Tibial nerve (tissue), 4 donors: Measurements from ENCODE around the gene LHX3. TPM values are rescaled to one million over a fixed set of nuclear protein-coding genes. Genes with fewer than 3 reads are reported as not detected.
"Not testable (repeated sequence)": the region's sequence is repeated elsewhere in the genome, so short reads cannot be mapped to it uniquely, and the experiment has no call there.

ENCODE experiments used
- DNase-seq, 2 donors: peaks; one replicate each; pipeline ENCODE4 v3.0.0-alpha.2; 2019; ENCODE audit warnings: low spot score in 2 of 2
- H3K27ac ChIP-seq, 4 donors: fragments of 200-600 bp; sonication (generic) in 3 of 4; one replicate each; pipeline ENCODE4 v1.5.1; 2017 to 2019; ENCODE audit warnings: mild to moderate bottlenecking in 1 of 4
- H3K27me3 ChIP-seq, 2 donors: fragments of 200-600 bp; sonication (generic) in 1 of 2; one replicate each; pipeline versions ENCODE4 v1.5.1 to v1.6.0; 2017 to 2019
- H3K36me3 ChIP-seq, 3 donors: fragments of 200-600 bp; sonication (generic); one replicate each; pipeline ENCODE4 v1.5.1; 2018 to 2019
- H3K4me1 ChIP-seq, 4 donors: fragments of 200-600 bp; sonication (generic) in 3 of 4; one replicate each; pipeline ENCODE4 v1.5.1; 2017 to 2019
- H3K4me3 ChIP-seq, 4 donors: fragments of 200-600 bp; sonication (generic) in 3 of 4; one replicate each; pipeline ENCODE4 v1.5.1; 2017 to 2019; ENCODE audit warnings: mild to moderate bottlenecking in 1 of 4, moderate library complexity in 1 of 4
- H3K9me3 ChIP-seq, 4 donors: fragments of 200-600 bp; sonication (generic) in 3 of 4; one replicate each; pipeline ENCODE4 v1.5.1; 2017 to 2019
- CTCF ChIP-seq, 5 experiments: fragments of 200-600 bp in 3 of 5; fragments of 450-650 bp in 2 of 5; sonication (generic) in 3 of 5; IDR thresholded peaks; one replicate each; pipeline ENCODE4 v1.5.1; 2016 to 2019; ENCODE audit warnings: antibody characterized with exemption in 5 of 5, mild to moderate bottlenecking in 3 of 5, moderate library complexity in 2 of 5
- EP300 ChIP-seq, 2 donors: sonication (generic); formaldehyde crosslinking; IDR thresholded peaks; one replicate each; pipeline ENCODE4 v1.6.1; 2017; ENCODE audit warnings: antibody characterized with exemption in 2 of 2, mild to moderate bottlenecking in 1 of 2
- POLR2A ChIP-seq, 2 donors: fragments of 450-650 bp; IDR thresholded peaks; one replicate each; pipeline ENCODE4 v1.6.1; 2017; ENCODE audit warnings: antibody characterized with exemption in 2 of 2, mild to moderate bottlenecking in 2 of 2, moderate library complexity in 2 of 2
- WGBS, 2 donors: methylation state at CpG; one replicate each; pipeline ENCODE4 v1.1.5; 2018; 5-methylcytosine and 5-hydroxymethylcytosine counted together
- total RNA-seq, 4 donors: library from RNA; depleted of rRNA; stranded (reverse); fragments of >200 nt; gene quantifications; one replicate each; pipeline ENCODE4 v1.1.0, GENCODE V29; 2016

Gene LHX3
- total RNA-seq, 4 donors from 2014 or later, result not detected

DNA sequence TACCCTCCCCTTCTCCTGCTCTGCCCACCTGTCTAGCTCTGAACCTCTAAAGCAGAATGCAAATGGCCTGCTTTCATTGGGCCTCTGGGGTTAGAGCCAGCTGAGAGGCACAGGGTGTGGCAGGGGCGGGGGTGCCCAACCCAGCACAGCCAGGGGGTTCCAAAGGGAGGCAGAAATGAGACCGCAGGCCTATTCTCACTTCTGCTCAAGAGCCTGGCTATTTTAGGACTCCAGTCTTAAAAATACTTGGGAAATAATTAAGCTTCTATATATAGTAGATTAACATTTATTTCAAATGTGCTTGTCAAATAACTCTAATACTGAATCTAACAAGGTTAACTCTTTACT, 35.0 kb upstream of the LHX3 start:
- H3K4me1 ChIP-seq, result peaks cover 0 to 35% (median 22%) of the 10 kb centered on the region in 4 donors
- TF ChIP-seq POLR2A (IDR thresholded peaks at IDR 0.05) (no peak), CTCF (IDR thresholded peaks at IDR 0.05) (no peak), EP300 (IDR thresholded peaks at IDR 0.05) (no peak)
- no peaks in the 10 kb centered on the region for H3K27me3 ChIP-seq
- 51 to 67% methylated on average over 2 of the region's 2 CpGs for WGBS, 2 donors
- DNase-seq, result no peak
- H3K4me3 ChIP-seq, result no peak overlapping the region
- H3K9me3 ChIP-seq, result no peaks in the 10 kb centered on the region
- H3K36me3 ChIP-seq, result peaks cover 0 to 24% (median 0%) of the 10 kb centered on the region in 3 donors
- H3K27ac ChIP-seq, result no peak overlapping the region

DNA sequence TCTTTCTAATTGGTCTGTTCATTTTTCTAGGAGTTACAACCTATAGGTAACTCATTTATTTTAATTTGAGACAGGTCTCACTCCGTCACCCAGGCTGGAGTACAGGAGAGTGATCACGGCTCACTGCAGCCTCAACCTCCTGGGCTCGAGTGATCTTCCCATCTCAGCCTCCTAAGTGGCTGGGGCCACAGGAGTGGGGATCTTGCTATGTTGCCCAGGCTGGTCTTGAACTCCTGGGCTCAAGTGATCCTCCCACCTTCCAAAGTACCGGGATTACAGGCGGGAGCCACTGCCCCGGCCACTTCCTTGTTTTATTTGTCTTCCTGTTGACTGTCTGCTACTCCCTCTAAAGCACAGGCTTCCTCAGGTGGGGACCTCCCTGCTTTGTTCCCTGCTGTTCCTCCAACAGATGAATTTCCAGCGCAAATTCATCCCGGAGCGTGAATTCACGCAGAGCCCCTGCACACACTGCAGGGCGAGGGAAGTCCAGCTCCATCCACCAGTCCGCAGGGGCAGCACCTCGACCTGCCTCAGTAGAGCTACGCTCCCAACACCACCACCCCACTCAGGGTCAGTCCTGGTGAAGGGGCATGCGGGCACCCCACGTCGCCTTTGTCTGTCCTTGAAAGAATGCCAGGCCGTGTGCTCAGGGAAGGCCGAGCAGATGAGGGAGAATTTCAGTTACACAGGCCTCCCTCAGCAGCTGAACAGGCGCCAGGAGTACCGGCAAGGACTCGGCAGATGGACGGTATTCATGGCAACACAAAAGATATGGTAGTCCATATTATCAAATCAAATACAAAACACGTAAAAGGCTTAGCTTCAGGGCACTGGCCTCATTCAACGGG, 34.4 kb upstream of the LHX3 start:
- Histone ChIP-seq H3K4me1 (peaks cover 0 to 29% (median 16%) of the 10 kb centered on the region in 4 donors), H3K4me3 (no peak overlapping the region), H3K9me3 (no peaks in the 10 kb centered on the region), H3K27me3 (no peaks in the 10 kb centered on the region), H3K36me3 (peaks cover 0 to 30% (median 0%) of the 10 kb centered on the region in 3 donors), H3K27ac (no peak overlapping the region)
- 80 to 83% methylated on average over 19 to 25 of the region's 25 CpGs for WGBS, 2 donors
- TF ChIP-seq POLR2A (IDR thresholded peaks at IDR 0.05), result no peak
- TF ChIP-seq EP300 (IDR thresholded peaks at IDR 0.05), result no peak
- no peak for TF ChIP-seq CTCF (IDR thresholded peaks at IDR 0.05)
- DNase-seq, result no peak

- H3K4me3 ChIP-seq, result no peak overlapping the region
- 64 to 73% methylated on average over 12 of the region's 12 CpGs for WGBS, 2 donors
- TF ChIP-seq POLR2A (IDR thresholded peaks at IDR 0.05), result no peak
- TF ChIP-seq EP300 (IDR thresholded peaks at IDR 0.05), result no peak
- TF ChIP-seq CTCF (IDR thresholded peaks at IDR 0.05), result no peak
- H3K27me3 ChIP-seq, result no peaks in the 10 kb centered on the region
- DNase-seq, result no peak
- H3K4me1 ChIP-seq, result peaks cover 0 to 18% (median 8%) of the 10 kb centered on the region in 4 donors
- H3K9me3 ChIP-seq, result no peaks in the 10 kb centered on the region
- H3K27ac ChIP-seq, result no peak overlapping the region
- peaks cover 0 to 38% (median 0%) of the 10 kb centered on the region in 3 donors for H3K36me3 ChIP-seq
Measured at GRCh38 chr9:136238342-136238732, 33.4 kb upstream of the LHX3 start.

GRCh38 chr9:136237486-136238341, 32.8 kb upstream of the LHX3 start:
- H3K9me3 ChIP-seq, result no peaks in the 10 kb centered on the region
- H3K4me3 ChIP-seq, result no peak overlapping the region
- no peaks in the 10 kb centered on the region for H3K27me3 ChIP-seq
- no peak overlapping the region for H3K27ac ChIP-seq
- H3K4me1 ChIP-seq, result peaks cover 0 to 12% (median 5%) of the 10 kb centered on the region in 4 donors
- peaks cover 0 to 38% (median 0%) of the 10 kb centered on the region in 3 donors for H3K36me3 ChIP-seq
- TF ChIP-seq CTCF (IDR thresholded peaks at IDR 0.05) (no peak), POLR2A (IDR thresholded peaks at IDR 0.05) (no peak), EP300 (IDR thresholded peaks at IDR 0.05) (no peak)
- WGBS, 2 donors, result 90 to 93% methylated on average over 26 to 31 of the region's 32 CpGs
- DNase-seq, result no peak

DNA sequence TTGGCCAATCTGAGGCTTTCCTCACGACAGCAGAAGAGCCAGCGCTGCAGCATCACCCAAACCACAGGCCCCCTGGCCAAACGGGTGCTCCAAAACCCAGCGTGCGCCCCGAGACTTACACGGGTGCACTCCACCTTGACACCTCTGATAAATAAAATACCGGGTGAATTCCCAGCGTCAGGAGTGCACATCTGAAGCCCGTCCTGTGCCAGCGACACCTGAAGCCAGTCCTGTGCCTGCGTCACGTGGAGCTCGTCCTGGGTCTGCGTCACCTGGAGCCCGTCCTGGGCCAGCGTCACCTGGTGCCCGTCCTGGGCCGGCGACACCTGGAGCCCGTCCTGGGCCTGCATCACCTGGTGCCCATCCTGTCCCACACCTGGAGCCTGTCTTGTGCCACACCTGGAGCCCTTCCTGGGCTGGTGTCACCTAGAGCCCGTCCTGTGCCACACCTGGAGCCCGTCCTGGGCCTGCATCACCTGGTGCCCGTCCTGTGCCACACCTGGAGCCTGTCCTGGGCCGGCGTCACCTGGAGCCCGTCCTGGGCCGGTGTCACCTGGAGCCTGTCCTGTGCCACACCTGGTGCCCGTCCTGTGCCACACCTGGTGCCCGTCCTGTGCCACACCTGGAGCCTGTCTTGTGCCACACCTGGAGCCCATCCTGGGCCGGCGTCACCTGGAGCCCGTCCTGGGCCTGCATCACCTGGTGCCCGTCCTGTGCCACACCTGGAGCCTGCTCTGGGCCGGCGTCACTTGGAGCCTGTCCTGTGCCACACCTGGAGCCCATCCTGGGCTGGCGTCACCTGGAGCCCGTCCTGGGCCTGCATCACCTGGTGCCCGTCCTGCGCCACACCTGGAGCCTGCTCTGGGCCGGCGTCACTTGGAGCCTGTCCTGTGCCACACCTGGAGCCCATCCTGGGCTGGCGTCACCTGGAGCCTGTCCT, 31.8 kb upstream of the LHX3 start:
- H3K4me3 ChIP-seq, H3K4me1 ChIP-seq, H3K9me3 ChIP-seq, H3K27ac ChIP-seq, DNase-seq, H3K27me3 ChIP-seq: not testable (repeated sequence)
- WGBS, 2 donors, result 91 to 93% methylated on average over 35 to 40 of the region's 43 CpGs
- peaks cover 0 to 41% (median 0%) of the 10 kb centered on the region in 3 donors for H3K36me3 ChIP-seq
